ENCODE measurements around the gene CCDC74B.
"Not testable (repeated sequence)": the region's sequence is repeated elsewhere in the genome, so short reads cannot be mapped to it uniquely, and the experiment has no call there.

CCDC74B gene

DNA sequence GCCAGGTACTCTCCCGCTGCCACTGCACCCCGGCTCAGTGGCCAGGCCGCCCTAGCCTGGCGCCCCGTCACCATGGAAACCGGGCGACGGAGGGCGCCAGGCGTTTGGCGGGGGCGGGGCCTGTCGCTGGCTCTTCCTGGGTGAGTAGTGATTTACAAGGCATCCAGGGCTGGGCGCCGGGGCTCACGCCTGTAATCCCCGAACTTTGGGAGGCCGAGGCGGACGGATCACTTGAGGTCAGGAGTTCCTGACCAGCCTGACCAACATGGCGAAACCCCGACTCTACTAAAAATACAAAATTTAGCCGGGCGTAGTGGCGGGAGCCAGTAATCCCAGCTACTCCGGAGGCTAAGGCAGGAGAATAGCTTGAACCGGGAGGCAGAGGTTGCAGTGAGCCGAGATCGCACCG, at the start of gene CCDC74B:
TSS of gene CCDC74B (minus strand) at position 107 of the 409 bp plus-strand sequence. CDS start 116 bp downstream, outside the sequence.
- DNase-seq, result not testable (repeated sequence)

- DNase-seq, result not testable (repeated sequence)
Observed at GRCh38 chr2:130193824-130194223, 48.9 kb upstream of the CCDC74B start.

DNA sequence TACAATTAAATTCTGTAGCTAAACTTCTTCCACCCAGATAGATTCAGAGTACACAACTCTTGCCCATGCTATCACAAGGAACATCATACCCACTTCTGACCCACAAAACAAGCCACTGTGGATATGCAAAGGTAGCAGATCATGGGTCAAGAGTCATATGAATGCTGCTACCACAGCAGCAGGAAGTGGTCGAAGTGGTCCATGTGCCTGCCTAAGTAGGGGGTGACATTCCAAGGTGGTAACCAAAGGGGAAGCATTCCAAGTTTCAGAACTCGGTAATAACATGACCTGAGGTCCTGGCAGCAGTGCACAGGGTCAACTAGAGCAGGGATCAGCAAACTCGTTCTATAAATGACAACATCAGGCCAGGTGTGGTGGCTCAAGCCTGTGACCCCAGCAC, 47.5 kb upstream of the CCDC74B start:
- not testable (repeated sequence) for DNase-seq

DNA sequence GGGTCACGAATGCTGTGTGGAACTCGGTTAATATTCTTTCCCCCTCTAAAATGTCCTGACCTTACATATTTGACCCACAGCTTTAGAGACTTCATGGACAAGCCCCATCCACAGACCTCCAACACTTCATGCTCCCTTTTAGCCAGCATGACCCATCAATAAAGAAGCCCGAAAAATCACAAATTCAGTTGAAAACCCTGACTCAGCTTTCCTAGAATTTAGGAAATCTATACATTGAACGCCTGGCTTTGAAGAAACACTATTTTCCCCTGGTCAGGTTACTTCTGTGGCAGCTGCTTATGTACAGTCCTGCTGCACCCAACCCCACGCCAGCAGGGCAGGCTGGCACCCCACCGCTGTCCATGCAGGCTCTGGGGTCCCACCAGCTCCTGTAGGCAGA, 46.4 kb upstream of the CCDC74B start:
- not testable (repeated sequence) for DNase-seq

DNA sequence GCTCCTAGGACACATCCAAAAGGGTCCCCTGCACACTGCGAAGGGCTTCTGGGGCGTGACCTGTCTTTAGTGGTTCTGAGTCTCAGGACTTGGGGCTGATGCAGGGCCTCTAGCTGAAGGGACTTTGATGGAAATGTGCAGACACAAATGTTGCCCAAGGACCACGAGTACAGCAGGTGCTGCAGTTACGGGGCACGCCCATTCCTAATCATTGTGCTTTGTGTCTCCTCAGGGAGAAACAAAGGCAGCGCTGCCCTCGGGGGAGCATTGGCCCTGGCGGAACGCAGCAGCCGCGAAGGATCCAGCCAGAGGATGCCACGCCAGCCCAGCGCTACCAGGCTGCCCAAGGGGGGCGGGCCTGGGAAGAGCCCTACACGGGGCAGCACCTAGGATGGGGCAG, 45.3 kb upstream of the CCDC74B start:
- no peak for DNase-seq

- DNase-seq, result not testable (repeated sequence)
Observed at GRCh38 chr2:130188958-130189357, 44.0 kb upstream of the CCDC74B start.

DNA sequence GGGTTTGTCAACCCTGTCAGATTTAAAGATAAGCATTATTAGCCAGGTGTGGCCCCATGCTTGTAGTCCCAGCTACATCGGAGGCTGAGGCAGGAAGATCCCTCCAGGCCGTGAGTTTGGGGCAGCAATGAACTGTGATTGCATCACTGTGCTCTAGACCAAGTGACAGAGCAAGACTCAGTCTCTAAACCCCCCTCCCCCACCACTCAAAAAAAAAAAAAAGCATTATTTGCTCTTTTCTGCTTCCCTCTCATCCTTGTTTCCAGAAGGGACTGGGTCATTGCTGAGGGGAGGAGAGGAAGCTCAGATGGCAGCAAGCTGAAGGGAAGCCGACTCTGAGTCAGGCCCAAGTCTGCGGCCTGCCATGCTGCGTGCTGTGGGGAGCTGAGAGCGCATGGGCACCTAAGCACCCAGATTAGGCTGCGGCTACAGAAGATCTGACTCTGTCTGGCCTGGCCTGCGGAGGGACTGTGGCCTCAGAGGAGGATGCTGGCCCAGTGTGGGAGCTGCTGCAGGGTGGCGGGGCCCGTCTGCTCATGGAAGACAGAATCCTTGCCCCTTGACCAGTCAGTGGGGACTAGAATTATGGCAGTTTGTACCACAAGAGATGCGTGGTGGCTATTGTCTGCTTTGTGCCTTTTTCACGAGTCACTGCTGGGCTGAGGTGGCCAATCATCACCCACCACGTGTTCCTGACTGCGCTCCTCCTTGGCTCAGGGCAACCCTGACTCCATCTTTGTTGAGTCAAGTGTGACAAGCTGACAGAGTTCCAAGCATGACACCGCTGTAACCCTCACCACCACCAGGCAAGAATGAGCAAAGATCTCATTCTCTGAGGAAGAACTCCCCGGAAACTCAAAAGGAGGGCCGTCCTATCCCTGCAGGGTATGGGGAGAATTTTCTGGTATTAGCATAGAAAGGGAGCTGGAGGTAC, 43.2 kb upstream of the CCDC74B start:
- not testable (repeated sequence) for DNase-seq

DNA sequence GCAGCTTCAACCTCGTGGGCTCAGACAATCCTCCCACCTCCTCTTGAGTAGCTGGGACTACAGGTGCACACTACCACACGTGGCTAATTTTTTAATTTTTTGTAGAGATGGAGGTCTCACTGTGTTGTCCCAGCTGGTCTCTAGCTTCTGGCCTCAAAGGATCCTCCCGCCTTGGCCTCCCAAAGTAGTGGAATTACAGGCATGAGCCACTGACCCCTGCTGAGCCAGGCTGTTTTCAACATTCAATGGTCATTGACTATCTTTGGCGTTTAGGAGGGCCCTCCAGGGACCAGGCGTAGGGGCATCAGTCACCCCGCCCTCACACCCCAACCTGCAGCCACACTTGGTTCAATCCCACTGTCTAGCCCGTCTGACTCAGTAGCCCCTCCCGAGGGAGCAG, 42.4 kb upstream of the CCDC74B start:
- no peak for DNase-seq

GRCh38 chr2:130186391-130186790, 41.5 kb upstream of the CCDC74B start:
- DNase-seq, result no peak

GRCh38 chr2:130185896-130186295, 41.0 kb upstream of the CCDC74B start:
- no peak for DNase-seq

- no peak for DNase-seq
Observed at GRCh38 chr2:130185436-130185835, 40.5 kb upstream of the CCDC74B start.

- DNase-seq, result no peak
Observed at GRCh38 chr2:130183512-130184373, 38.8 kb upstream of the CCDC74B start.

- DNase-seq, result not testable (repeated sequence)
Observed at GRCh38 chr2:130182826-130183511, 38.1 kb upstream of the CCDC74B start.

- peak; percentile 90 for DNase-seq
Observed at GRCh38 chr2:130181880-130182682, 37.2 kb upstream of the CCDC74B start, which contains the start of gene MZT2B. TSS of gene MZT2B (plus strand) at chr2:130182262. CDS start at chr2:130182283, 21 bp downstream.

- DNase-seq, result peak; percentile 80
Observed at GRCh38 chr2:130181325-130181879, 36.5 kb upstream of the CCDC74B start, which contains the start of gene SMPD4. TSS of gene SMPD4 (minus strand) at chr2:130181602. CDS start at chr2:130176592, 5,010 bp downstream.

GRCh38 chr2:130180404-130181324, 35.8 kb upstream of the CCDC74B start:
- DNase-seq, result not testable (repeated sequence)

DNA sequence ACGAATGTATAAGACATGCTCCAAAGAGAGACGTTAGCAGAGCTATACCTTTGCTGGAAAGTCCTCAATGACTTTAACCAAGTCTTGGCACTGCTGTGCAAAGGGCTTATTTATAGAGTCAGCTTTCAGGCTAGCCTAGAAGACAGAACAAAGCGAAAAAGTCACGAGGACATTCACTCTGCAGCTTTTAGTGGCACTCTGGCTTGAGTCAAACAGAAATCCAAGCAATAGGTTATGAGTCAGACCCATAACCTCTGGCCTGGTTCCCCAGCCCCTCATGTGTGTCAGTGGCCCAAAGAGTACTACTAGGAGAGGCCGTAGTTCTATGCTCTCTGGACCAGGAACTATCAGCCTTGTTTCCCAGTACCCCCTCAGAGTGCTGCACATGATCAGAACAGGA, 30.0 kb upstream of the CCDC74B start:
- not testable (repeated sequence) for DNase-seq

DNA sequence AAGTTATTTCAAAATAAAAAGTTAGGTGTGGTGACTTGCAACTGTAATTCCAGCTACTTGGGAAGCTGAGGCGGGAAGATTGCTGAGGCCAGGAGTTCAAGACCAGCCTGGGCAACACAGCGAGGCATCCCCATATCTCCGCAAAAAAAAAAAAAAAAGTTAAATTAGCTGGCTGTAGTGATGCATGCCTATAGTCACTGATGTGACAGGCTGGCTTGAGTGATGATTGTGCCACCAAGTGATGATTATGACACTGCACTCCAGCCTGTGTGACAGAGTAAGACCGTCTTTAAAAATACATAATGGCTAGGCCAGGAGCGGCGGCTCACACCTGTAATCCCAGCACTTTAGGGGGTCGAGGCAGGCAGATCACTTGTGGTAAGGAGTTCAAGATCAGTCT, 25.0 kb upstream of the CCDC74B start:
- no peak for DNase-seq

DNA sequence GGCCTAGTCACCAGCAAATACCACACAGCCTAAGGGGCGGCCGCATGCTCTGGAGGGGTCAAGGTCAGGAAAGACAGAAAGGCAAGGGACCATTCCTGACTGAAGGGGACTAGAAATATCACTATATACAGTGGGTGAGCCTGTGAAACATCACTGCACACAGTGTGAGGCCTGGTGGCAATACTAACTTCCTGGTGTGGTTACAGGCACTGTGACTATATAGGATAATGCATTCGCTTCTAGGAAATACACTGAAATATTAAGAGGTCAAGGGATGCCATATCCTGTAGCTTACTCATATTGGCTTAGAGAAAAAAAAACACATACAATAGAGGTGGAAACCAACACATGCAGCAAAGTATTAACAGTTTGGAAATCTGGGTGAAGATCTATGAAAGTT, 24.3 kb upstream of the CCDC74B start:
- DNase-seq, result not testable (repeated sequence)

DNA sequence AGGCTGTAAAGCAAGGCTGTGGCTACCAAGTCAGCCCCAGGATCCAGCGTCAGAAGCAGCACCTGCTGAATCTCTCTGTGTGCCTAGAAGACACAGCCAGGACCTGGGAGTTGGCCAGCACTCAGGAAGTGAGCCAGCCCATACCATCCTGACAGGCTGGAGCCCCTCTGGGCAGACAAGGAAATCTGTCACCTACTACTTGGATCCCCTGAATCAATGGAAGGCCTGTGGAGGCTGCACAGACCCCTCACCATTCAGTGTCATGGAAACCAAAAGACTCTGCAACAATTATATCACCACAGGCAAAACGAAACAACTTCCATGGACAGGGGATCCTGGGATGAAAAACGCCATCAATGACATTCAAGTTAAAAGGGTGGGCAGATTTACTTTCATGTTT, 21.7 kb upstream of the CCDC74B start:
- DNase-seq, result not testable (repeated sequence)

Data from 8988T (cell line).